Uterus (tissue), 2 donors: ENCODE data around the gene SLC35F3.

ENCODE experiments used
- CTCF ChIP-seq, 4 experiments: fragments of 200-600 bp in 2 of 4; fragments of 450-650 bp in 2 of 4; sonication (generic) in 2 of 4; IDR thresholded peaks; one replicate each; pipeline ENCODE4 v1.5.1; 2016 to 2019; ENCODE audit warnings: antibody characterized with exemption in 4 of 4, mild to moderate bottlenecking in 2 of 4, moderate library complexity in 1 of 4
- POLR2A ChIP-seq, 2 donors: fragments of 450-650 bp; IDR thresholded peaks; one replicate each; pipeline ENCODE4 v1.6.1; 2016; ENCODE audit warnings: antibody characterized with exemption in 2 of 2, mild to moderate bottlenecking in 1 of 2, moderate library complexity in 1 of 2

DNA sequence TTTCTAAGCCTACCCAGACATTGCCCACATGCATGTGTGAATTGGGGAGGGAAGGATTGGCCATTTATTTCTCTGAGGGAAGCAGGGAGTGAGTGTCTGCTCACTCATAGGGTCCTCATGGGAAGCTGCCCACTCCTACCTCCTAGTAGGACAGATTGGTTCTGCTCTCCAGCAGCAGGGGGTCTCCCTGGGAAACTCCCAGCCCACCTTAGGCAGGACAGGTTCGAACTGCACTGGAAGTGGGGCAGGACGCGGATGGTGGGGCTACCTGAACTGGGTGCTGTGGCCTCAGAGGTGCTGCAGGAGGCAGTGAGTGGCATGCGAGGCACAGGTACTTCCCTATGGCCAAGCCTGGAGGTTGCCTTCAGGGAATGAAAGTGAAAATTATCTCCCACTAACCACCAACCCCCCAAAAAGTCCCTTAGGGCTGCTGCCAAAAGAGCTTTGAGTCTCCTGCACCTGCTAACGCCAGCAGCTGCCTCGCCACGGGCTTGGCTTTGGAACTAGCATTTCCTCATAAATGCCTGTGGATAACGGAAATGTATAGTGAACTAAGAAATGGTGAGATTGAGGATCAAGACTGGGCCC is 311.7 kb downstream of the SLC35F3 start:
- no peak for TF ChIP-seq CTCF (IDR thresholded peaks at IDR 0.05)
- no peak for TF ChIP-seq POLR2A (IDR thresholded peaks at IDR 0.05)
